H1 (cell line): ENCODE data around the gene BCAS2. TPM values are rescaled to one million over a fixed set of nuclear protein-coding genes. Genes with fewer than 3 reads are reported as not detected.

Experiments
- CTCF ChIA-PET: fragments of 300-600 bp; sonication (Branson Sonifier 250); formaldehyde crosslinking; loops from one replicate; lab custom pipeline; 2021; ENCODE audit not compliant: partially characterized antibody; lab: Charles Lee
- POLR2A ChIA-PET: fragments of 300-600 bp; sonication (Branson Sonifier 250); formaldehyde crosslinking; loops from one replicate; lab custom pipeline; 2021; ENCODE audit warnings: inconsistent platforms; ENCODE audit not compliant: partially characterized antibody; lab: Charles Lee
- DNase-seq, 2 experiments: peaks; one replicate each; pipeline versions ENCODE4 v3.0.0 to v3.0.0-alpha.2; 2010 to 2022; ENCODE audit warnings: low spot score in 2 of 2, low read depth in 1 of 2, mixed read lengths in 1 of 2
- FAIRE-seq: peaks from 2 replicates; lab custom pipeline; 2011; peaks lifted over from hg19 to GRCh38; lab: Jason Lieb, UNC
- H2AFZ ChIP-seq: 2 replicates; pipeline ENCODE4 v1.8.1; 2012; ENCODE audit warnings: low read length, inconsistent platforms
- H2AK5ac ChIP-seq: 2 replicates; pipeline ENCODE4 v1.6.1; 2013; ENCODE audit warnings: low read depth, low read length
- H2BK120ac ChIP-seq: replicated peaks from 2 replicates; pipeline ENCODE3; 2013; ENCODE audit warnings: low read depth, low read length, inconsistent platforms
- H2BK12ac ChIP-seq: 2 replicates; pipeline ENCODE4 v1.6.1; 2013; ENCODE audit warnings: low read depth, low read length
- H2BK15ac ChIP-seq: 2 replicates; pipeline ENCODE4 v1.6.1; 2013; ENCODE audit warnings: low read length
- H2BK20ac ChIP-seq: 2 replicates; pipeline ENCODE4 v1.6.1; 2013; ENCODE audit warnings: low read length
- H2BK5ac ChIP-seq: 2 replicates; pipeline ENCODE4 v1.6.1; 2013; ENCODE audit warnings: low read depth, low read length
- H3K14ac ChIP-seq: 2 replicates; pipeline ENCODE4 v1.6.1; 2013; ENCODE audit warnings: inconsistent platforms; ENCODE audit not compliant: insufficient read length
- H3K18ac ChIP-seq: 2 replicates; pipeline ENCODE4 v1.6.1; 2013; ENCODE audit warnings: low read length; ENCODE audit errors: extremely low read depth
- H3K23ac ChIP-seq: 2 replicates; pipeline ENCODE4 v1.6.1; 2013; ENCODE audit warnings: inconsistent platforms; ENCODE audit not compliant: insufficient read length
- H3K23me2 ChIP-seq: 2 replicates; pipeline ENCODE4 v1.6.1; 2013; ENCODE audit warnings: low read depth, low read length
- H3K27ac ChIP-seq: 2 replicates; pipeline ENCODE4 v1.6.1; 2011; ENCODE audit warnings: low read depth, low read length, inconsistent platforms
- H3K27me3 ChIP-seq, 4 experiments: replicated peaks in 1 of 4; 1 replicate in 1 of 4; 2 replicates in 3 of 4; pipeline versions ENCODE4 v1.6.1 to v1.8.1; 2011 to 2013; ENCODE audit warnings: low read length in 3 of 4, mild to moderate bottlenecking in 3 of 4, inconsistent platforms in 2 of 4, mixed read lengths in 2 of 4, moderate library complexity in 1 of 4; ENCODE audit not compliant: control insufficient read depth in 3 of 4, insufficient read depth in 3 of 4; ENCODE audit errors: extremely low read depth in 1 of 4
- H3K36me3 ChIP-seq, 4 experiments: 2 replicates each; pipeline versions ENCODE4 v1.6.1 to v1.8.1; 2011 to 2013; ENCODE audit warnings: mild to moderate bottlenecking in 4 of 4, low read length in 3 of 4, moderate library complexity in 2 of 4, control low read depth in 1 of 4, inconsistent platforms in 1 of 4; ENCODE audit not compliant: insufficient read depth in 4 of 4, control insufficient read depth in 2 of 4
- H3K4ac ChIP-seq: replicated peaks from 2 replicates; pipeline ENCODE3; 2013; ENCODE audit warnings: low read length, low read depth, mixed read lengths, inconsistent platforms; ENCODE audit not compliant: insufficient read length
- H3K4me1 ChIP-seq, 4 experiments: replicated peaks in 1 of 4; 1 replicate in 1 of 4; 2 replicates in 3 of 4; pipeline versions ENCODE4 v1.6.1 to v1.8.1; 2011 to 2013; ENCODE audit warnings: low read length in 3 of 4, inconsistent platforms in 2 of 4, mixed read lengths in 1 of 4; ENCODE audit not compliant: insufficient read depth in 4 of 4, control insufficient read depth in 3 of 4
- H3K4me2 ChIP-seq, 2 experiments: 2 replicates each; pipeline versions ENCODE4 v1.6.1 to v1.8.1; 2011 to 2013; ENCODE audit warnings: low read depth in 2 of 2, low read length in 2 of 2, control low read depth in 1 of 2, inconsistent platforms in 1 of 2, mild to moderate bottlenecking in 1 of 2; ENCODE audit not compliant: insufficient read depth in 1 of 2
- H3K4me3 ChIP-seq, 4 experiments: fragments of 200-600, 300-600 bp in 1 of 4; sonication (generic), shearing (Covaris generic), sonication (Bioruptor Twin) in 1 of 4; 2 replicates each; pipeline versions ENCODE4 v1.5.1 to v1.8.1; 2011 to 2016; ENCODE audit warnings: low read length in 4 of 4, low read depth in 3 of 4, control low read depth in 2 of 4, inconsistent platforms in 2 of 4, mild to moderate bottlenecking in 2 of 4, mixed read lengths in 1 of 4, moderate library complexity in 1 of 4; ENCODE audit not compliant: insufficient read depth in 2 of 4; ENCODE audit errors: extremely low read depth in 1 of 4
- H3K56ac ChIP-seq: replicated peaks from 2 replicates; pipeline ENCODE3; 2013; ENCODE audit warnings: low read depth, mild to moderate bottlenecking, mixed read lengths, low read length, inconsistent platforms; ENCODE audit not compliant: insufficient read length
- H3K79me1 ChIP-seq: 2 replicates; pipeline ENCODE4 v1.6.1; 2013; ENCODE audit warnings: low read depth, low read length, control low read depth
- H3K79me2 ChIP-seq, 2 experiments: 2 replicates each; pipeline versions ENCODE4 v1.6.1 to v1.8.1; 2012 to 2013; ENCODE audit warnings: low read length in 2 of 2, mild to moderate bottlenecking in 2 of 2, inconsistent platforms in 1 of 2; ENCODE audit not compliant: insufficient read depth in 2 of 2, control insufficient read depth in 1 of 2
- H3K9ac ChIP-seq, 4 experiments: replicated peaks in 1 of 4; 1 replicate in 1 of 4; 2 replicates in 3 of 4; pipeline versions ENCODE4 v1.6.1 to v1.8.1; 2011 to 2013; ENCODE audit warnings: low read depth in 3 of 4, low read length in 3 of 4, control low read depth in 2 of 4, mild to moderate bottlenecking in 2 of 4, moderate library complexity in 2 of 4, inconsistent platforms in 1 of 4; ENCODE audit errors: extremely low read depth in 1 of 4
- H3K9me3 ChIP-seq, 2 experiments: 2 replicates each; pipeline versions ENCODE4 v1.6.1 to v1.8.1; 2012 to 2013; ENCODE audit warnings: mild to moderate bottlenecking in 2 of 2, moderate library complexity in 2 of 2, control low read depth in 1 of 2, inconsistent platforms in 1 of 2, low read depth in 1 of 2, low read length in 1 of 2, mixed read lengths in 1 of 2; ENCODE audit not compliant: insufficient read depth in 2 of 2
- H4K20me1 ChIP-seq, 2 experiments: replicated peaks in 1 of 2; 2 replicates each; pipeline versions ENCODE3 to v1.8.1; 2011 to 2013; ENCODE audit warnings: inconsistent platforms in 2 of 2, low read length in 2 of 2, mild to moderate bottlenecking in 1 of 2; ENCODE audit not compliant: insufficient read depth in 2 of 2, control insufficient read depth in 1 of 2
- H4K5ac ChIP-seq: 2 replicates; pipeline ENCODE4 v1.6.1; 2013; ENCODE audit warnings: low read length, low read depth, mixed read lengths, inconsistent platforms; ENCODE audit not compliant: insufficient read length
- H4K8ac ChIP-seq: 2 replicates; pipeline ENCODE4 v1.8.0; 2013; ENCODE audit warnings: mild to moderate bottlenecking, moderate library complexity, low read length, inconsistent platforms; ENCODE audit not compliant: insufficient read depth; ENCODE audit errors: extremely low read depth
- H4K91ac ChIP-seq: replicated peaks from 2 replicates; pipeline ENCODE3; 2013; ENCODE audit warnings: low read length, mixed read lengths, inconsistent platforms; ENCODE audit not compliant: insufficient read length
- ASH2L ChIP-seq: fragments of 200-600, 300-600 bp; sonication (generic); IDR thresholded peaks from one replicate; pipeline ENCODE4 v1.7.1; 2017; ENCODE audit warnings: low read length
- JUN ChIP-seq: IDR thresholded peaks from 2 replicates; pipeline ENCODE4 v1.6.1; 2011; ENCODE audit warnings: low read depth, mild to moderate bottlenecking, improper control_type of control experiment, low read length
- PHF8 ChIP-seq: fragments of 200-600 bp; sonication (generic); conservative IDR thresholded peaks from 2 replicates; pipeline ENCODE4 v1.7.1; 2012; ENCODE audit warnings: low read depth, mild to moderate bottlenecking, inconsistent platforms, low read length, moderate library complexity
- RBBP5 ChIP-seq: IDR thresholded peaks from 2 replicates; pipeline ENCODE4 v1.7.1; 2012; ENCODE audit warnings: low read depth, mild to moderate bottlenecking, inconsistent platforms, low read length, moderate library complexity, borderline replicate concordance
- RFX5 ChIP-seq: IDR thresholded peaks from 2 replicates; pipeline ENCODE4 v1.6.1; 2011; ENCODE audit warnings: low read depth, low read length, improper control_type of control experiment, borderline replicate concordance
- SAP30 ChIP-seq: fragments of 300-600 bp; sonication (generic); IDR thresholded peaks from 2 replicates; pipeline ENCODE4 v1.7.1; 2012; ENCODE audit warnings: low read length, moderate library complexity, mild to moderate bottlenecking, inconsistent platforms; ENCODE audit not compliant: insufficient read depth, insufficient replicate concordance
- SIN3A ChIP-seq, 2 experiments: IDR thresholded peaks in 1 of 2; conservative IDR thresholded peaks in 1 of 2; 2 replicates each; pipeline ENCODE4 v1.6.1; 2011 to 2012; ENCODE audit warnings: low read length in 2 of 2, improper control_type of control experiment in 1 of 2, low read depth in 1 of 2, mild to moderate bottlenecking in 1 of 2
- SP2 ChIP-seq: IDR thresholded peaks from 2 replicates; pipeline ENCODE4 v1.6.1; 2012; ENCODE audit warnings: mild to moderate bottlenecking, low read length, inconsistent platforms
- TEAD4 ChIP-seq: IDR thresholded peaks from 2 replicates; pipeline ENCODE4 v1.6.1; 2012; ENCODE audit warnings: low read depth, low read length, inconsistent platforms, mixed read lengths
- WGBS, 2 experiments: shearing (Covaris generic) in 1 of 2; methylation state at CpG; one replicate each; pipeline versions ENCODE4 v1.1.6 to v1.1.7; 2013 to 2015; ENCODE audit warnings: low lambda C conversion rate in 2 of 2, mixed read lengths in 2 of 2, inconsistent platforms in 1 of 2, low coverage in 1 of 2, missing lambda C conversion rate in 1 of 2; ENCODE audit not compliant: insufficient replicate concordance in 2 of 2, insufficient coverage in 1 of 2, insufficient read length in 1 of 2; ENCODE audit errors: extremely low coverage in 1 of 2, missing lambda C conversion rate in 1 of 2; 5-methylcytosine and 5-hydroxymethylcytosine counted together
- polyA plus RNA-seq, 7 experiments: library from polyadenylated mRNA; depleted of rRNA in 3 of 7; stranded (reverse) in 5 of 7; unstranded in 2 of 7; fragments of >200 nt in 5 of 7; fragments of 200-250 nt in 2 of 7; gene quantifications; 1 replicate in 5 of 7; 2 replicates in 1 of 7; 4 replicates in 1 of 7; pipeline versions ENCODE4 v1.2.1 to v1.2.3, GENCODE V29; 2011 to 2013; ENCODE audit warnings: missing spikeins in 2 of 7, mixed read lengths in 2 of 7
- total RNA-seq: library from RNA; stranded (reverse); fragmentation: NEBNext Ultra II Directional; extraction: Animal tissue kit (Norgen Biotek cat#: 25700); gene quantifications from 2 replicates; pipeline ENCODE4 v1.2.1, GENCODE V29; 2021
- TF ChIP-seq, protein P1 (sequence below): IDR thresholded peaks from 2 replicates; pipeline ENCODE4 v1.6.1; 2011; ENCODE audit warnings: low read depth, mild to moderate bottlenecking, low read length; ENCODE audit not compliant: insufficient read depth
- TF ChIP-seq, protein P2 (sequence below), 3 experiments: IDR thresholded peaks; 1 replicate in 2 of 3; 2 replicates in 1 of 3; pipeline versions ENCODE4 v1.5.1 to v1.6.1; 2011; ENCODE audit warnings: low read length in 3 of 3, mild to moderate bottlenecking in 3 of 3, inconsistent platforms in 2 of 3, low read depth in 1 of 3, moderate library complexity in 1 of 3; ENCODE audit not compliant: insufficient read depth in 1 of 3; ENCODE audit errors: control extremely low read depth in 1 of 3

Gene BCAS2
- total and polyA plus RNA-seq, 2 of the 8 experiments (the other 6 are each of a cell fraction or from before 2014, with no cell fraction given), result 18.0 to 52.2 TPM

GRCh38 chr1:114585231-114585630, 3.8 kb upstream of the BCAS2 start:
- Histone ChIP-seq H4K8ac (no peak overlapping the region), H2BK15ac (no peak overlapping the region), H3K4me3 (no peak overlapping the region), H2BK5ac (no peak overlapping the region), H3K56ac (no peak overlapping the region), H3K14ac (no peak overlapping the region), H3K4me2 (no peak overlapping the region), H2AK5ac (no peak overlapping the region), H3K27ac (no peak overlapping the region), H2AFZ (no peak overlapping the region), H3K79me2 (peaks cover 0 to 11% of the 10 kb centered on the region in 2 experiments; a peak in 2 of 4 replicates), H3K9me3 (no peaks in the 10 kb centered on the region), H3K4me1 (peaks cover 0 to 2% (median 0%) of the 10 kb centered on the region in 4 experiments; a peak in 3 of 7 replicates), H3K79me1 (no peaks in the 10 kb centered on the region), H3K9ac (no peak overlapping the region), H3K4ac (no peak overlapping the region), H2BK20ac (no peak overlapping the region), H4K5ac (no peak overlapping the region), H2BK120ac (no peak overlapping the region), H3K27me3 (peaks cover 0 to 3% (median 0%) of the 10 kb centered on the region in 4 experiments; a peak in 1 of 7 replicates), H4K91ac (no peak overlapping the region), H3K36me3 (no peaks in the 10 kb centered on the region; a peak in 1 of 8 replicates), H4K20me1 (no peaks in the 10 kb centered on the region), H2BK12ac (no peak overlapping the region), H3K18ac (no peak overlapping the region), H3K23me2 (no peaks in the 10 kb centered on the region), H3K23ac (no peak overlapping the region)
- POLR2A ChIA-PET, result no interaction called here
- FAIRE-seq (no peak), DNase-seq (no peak)
- 70% methylated on average over 1 of the region's 1 CpG; no CpG with 5 or more reads in 1 of the 2 experiments for WGBS, 2 experiments
- CTCF ChIA-PET, result no interaction called here
- TF ChIP-seq SP2 (no peak), ASH2L (no peak), SIN3A (conservative IDR thresholded peaks at IDR 0.05 in 1 of 2, IDR thresholded peaks at IDR 0.05 in 1 of 2; ENCODE audit: low read depth in 1 of 2, low read length in 2 of 2) (no peak), RBBP5 (no peak), RFX5 (no peak), SAP30 (no peak), PHF8 (no peak), JUN (no peak), TEAD4 (no peak)
- TF ChIP-seq, protein P1, sequence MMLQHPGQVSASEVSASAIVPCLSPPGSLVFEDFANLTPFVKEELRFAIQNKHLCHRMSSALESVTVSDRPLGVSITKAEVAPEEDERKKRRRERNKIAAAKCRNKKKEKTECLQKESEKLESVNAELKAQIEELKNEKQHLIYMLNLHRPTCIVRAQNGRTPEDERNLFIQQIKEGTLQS, result no peak
- TF ChIP-seq, protein P2, sequence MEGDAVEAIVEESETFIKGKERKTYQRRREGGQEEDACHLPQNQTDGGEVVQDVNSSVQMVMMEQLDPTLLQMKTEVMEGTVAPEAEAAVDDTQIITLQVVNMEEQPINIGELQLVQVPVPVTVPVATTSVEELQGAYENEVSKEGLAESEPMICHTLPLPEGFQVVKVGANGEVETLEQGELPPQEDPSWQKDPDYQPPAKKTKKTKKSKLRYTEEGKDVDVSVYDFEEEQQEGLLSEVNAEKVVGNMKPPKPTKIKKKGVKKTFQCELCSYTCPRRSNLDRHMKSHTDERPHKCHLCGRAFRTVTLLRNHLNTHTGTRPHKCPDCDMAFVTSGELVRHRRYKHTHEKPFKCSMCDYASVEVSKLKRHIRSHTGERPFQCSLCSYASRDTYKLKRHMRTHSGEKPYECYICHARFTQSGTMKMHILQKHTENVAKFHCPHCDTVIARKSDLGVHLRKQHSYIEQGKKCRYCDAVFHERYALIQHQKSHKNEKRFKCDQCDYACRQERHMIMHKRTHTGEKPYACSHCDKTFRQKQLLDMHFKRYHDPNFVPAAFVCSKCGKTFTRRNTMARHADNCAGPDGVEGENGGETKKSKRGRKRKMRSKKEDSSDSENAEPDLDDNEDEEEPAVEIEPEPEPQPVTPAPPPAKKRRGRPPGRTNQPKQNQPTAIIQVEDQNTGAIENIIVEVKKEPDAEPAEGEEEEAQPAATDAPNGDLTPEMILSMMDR (IDR thresholded peaks at IDR 0.05; ENCODE audit: control extremely low read depth in 1 of 3, insufficient read depth in 1 of 3, low read depth in 1 of 3, low read length in 3 of 3), result no peak
